Ishikawa (cell line): ENCODE data around the gene CYBC1.

Experiments used
- CEBPB ChIP-seq: IDR thresholded peaks from 2 replicates; pipeline ENCODE4 v1.6.1; 2012
- CREB1 ChIP-seq: IDR thresholded peaks from 2 replicates; pipeline ENCODE4 v1.6.1; 2012; ENCODE audit warnings: low read depth
- EGR1 ChIP-seq: IDR thresholded peaks from 2 replicates; pipeline ENCODE4 v1.6.1; 2012
- EP300 ChIP-seq: IDR thresholded peaks from 2 replicates; pipeline ENCODE4 v1.6.1; 2012; ENCODE audit warnings: borderline replicate concordance
- FOXM1 ChIP-seq: IDR thresholded peaks from 2 replicates; pipeline ENCODE4 v1.6.1; 2012; ENCODE audit warnings: low read depth, borderline replicate concordance
- MAX ChIP-seq: IDR thresholded peaks from 2 replicates; pipeline ENCODE4 v1.6.1; 2012
- NFIC ChIP-seq: IDR thresholded peaks from 2 replicates; pipeline ENCODE4 v1.6.1; 2012
- RAD21 ChIP-seq: IDR thresholded peaks from 2 replicates; pipeline ENCODE4 v1.6.1; 2012; ENCODE audit warnings: low read depth
- REST ChIP-seq: IDR thresholded peaks from 2 replicates; pipeline ENCODE4 v1.6.1; 2012; ENCODE audit warnings: low read depth, mild to moderate bottlenecking
- TAF1 ChIP-seq: IDR thresholded peaks from 2 replicates; pipeline ENCODE4 v1.6.1; 2012; ENCODE audit warnings: low read depth, mild to moderate bottlenecking
- TCF12 ChIP-seq: IDR thresholded peaks from 2 replicates; pipeline ENCODE4 v1.6.1; 2012; ENCODE audit warnings: low read depth
- TEAD4 ChIP-seq: IDR thresholded peaks from 2 replicates; pipeline ENCODE4 v1.6.1; 2012
- USF1 ChIP-seq: IDR thresholded peaks from 2 replicates; pipeline ENCODE4 v1.6.1; 2012
- YY1 ChIP-seq: IDR thresholded peaks from 2 replicates; pipeline ENCODE4 v1.6.1; 2012; ENCODE audit warnings: low read depth
- ZBTB7A ChIP-seq: IDR thresholded peaks from 2 replicates; pipeline ENCODE4 v1.6.1; 2012; ENCODE audit warnings: low read depth

The CYBC1 gene

GRCh38 chr17:82480318-82480717, 29.8 kb upstream of the CYBC1 start:
- no peak for TF ChIP-seq TAF1
- no peak for TF ChIP-seq TCF12
- TF ChIP-seq EGR1 = no peak
- no peak for TF ChIP-seq MAX
- no peak for TF ChIP-seq FOXM1
- TF ChIP-seq YY1 = no peak
- no peak for TF ChIP-seq REST
- no peak for TF ChIP-seq EP300
- no peak for TF ChIP-seq CEBPB
- no peak for TF ChIP-seq USF1
- no peak for TF ChIP-seq CREB1
- TF ChIP-seq RAD21 = no peak
- TF ChIP-seq TEAD4 = no peak
- no peak for TF ChIP-seq ZBTB7A
- TF ChIP-seq NFIC = no peak

GRCh38 chr17:82479602-82480001, 29.1 kb upstream of the CYBC1 start:
- no peak for TF ChIP-seq TAF1
- no peak for TF ChIP-seq EP300
- TF ChIP-seq TEAD4 = no peak
- TF ChIP-seq ZBTB7A = no peak
- no peak for TF ChIP-seq CEBPB
- TF ChIP-seq MAX = no peak
- no peak for TF ChIP-seq CREB1
- TF ChIP-seq RAD21 = no peak
- no peak for TF ChIP-seq TCF12
- no peak for TF ChIP-seq REST
- no peak for TF ChIP-seq YY1
- no peak for TF ChIP-seq NFIC
- TF ChIP-seq EGR1 = no peak
- TF ChIP-seq USF1 = no peak
- TF ChIP-seq FOXM1 = no peak

GRCh38 chr17:82477934-82478333, 27.4 kb upstream of the CYBC1 start:
- TF ChIP-seq FOXM1 = no peak
- no peak for TF ChIP-seq TEAD4
- no peak for TF ChIP-seq REST
- no peak for TF ChIP-seq YY1
- TF ChIP-seq CREB1 = no peak
- TF ChIP-seq EP300 = no peak
- no peak for TF ChIP-seq MAX

GRCh38 chr17:82475458-82475857, 24.9 kb upstream of the CYBC1 start:
- TF ChIP-seq NFIC (peak; percentile 42), TCF12 (no peak), EGR1 (no peak)

- no peak for TF ChIP-seq TCF12
- no peak for TF ChIP-seq YY1
- no peak for TF ChIP-seq FOXM1
- TF ChIP-seq EP300 = no peak
- TF ChIP-seq ZBTB7A = no peak
- TF ChIP-seq TEAD4 = no peak
- no peak for TF ChIP-seq REST
- no peak for TF ChIP-seq CEBPB
- TF ChIP-seq USF1 = no peak
- TF ChIP-seq MAX = no peak
- TF ChIP-seq RAD21 = no peak
- no peak for TF ChIP-seq NFIC
- no peak for TF ChIP-seq EGR1
- TF ChIP-seq CREB1 = no peak
- TF ChIP-seq TAF1 = no peak
Observed at GRCh38 chr17:82474223-82475010, 23.9 kb upstream of the CYBC1 start.
